AG08395 (cell line): ENCODE data around the gene UBN2.

Source experiments
- DNase-seq: peaks from one replicate; pipeline ENCODE4 v3.0.0; 2012; ENCODE audit warnings: mixed read lengths, low spot score

The UBN2 gene

DNA sequence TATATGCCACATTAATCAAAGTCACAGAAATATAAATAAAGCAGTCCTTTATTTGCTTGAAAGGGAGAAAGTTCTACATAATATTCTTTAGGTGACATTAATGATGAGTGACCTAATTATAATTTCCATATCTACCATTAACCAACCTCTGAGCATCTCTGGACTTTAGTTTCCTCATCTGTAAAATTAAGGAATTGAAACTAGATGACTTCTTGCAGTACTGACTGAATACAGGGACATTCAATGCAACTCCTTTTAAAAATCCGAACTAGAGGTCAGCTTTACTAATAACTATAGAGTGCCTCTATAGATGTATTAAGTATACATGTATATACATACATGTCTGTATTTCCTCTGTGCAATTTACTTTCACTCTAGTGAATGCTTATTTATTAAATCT is 114.0 kb downstream of the UBN2 start:
- no peak for DNase-seq

DNA sequence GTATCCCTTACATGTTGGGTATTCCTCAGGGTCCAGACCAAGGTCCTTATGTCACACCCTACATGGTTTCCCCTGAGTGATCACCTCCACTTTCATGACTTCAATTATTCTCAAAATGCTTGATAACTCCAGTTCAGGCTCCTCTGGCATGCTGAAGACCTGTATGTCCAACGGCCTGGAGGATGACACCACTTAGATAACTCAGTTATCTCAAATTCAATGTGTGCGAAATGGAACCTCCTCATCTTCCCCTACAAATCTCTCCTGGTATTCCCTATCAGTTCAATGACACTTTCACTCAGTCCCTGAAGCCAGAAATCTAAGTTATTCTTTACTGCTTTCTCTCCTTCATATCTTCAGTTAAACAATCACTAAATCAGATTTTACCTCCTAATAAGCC is 120.0 kb downstream of the UBN2 start:
- DNase-seq, result no peak

DNA sequence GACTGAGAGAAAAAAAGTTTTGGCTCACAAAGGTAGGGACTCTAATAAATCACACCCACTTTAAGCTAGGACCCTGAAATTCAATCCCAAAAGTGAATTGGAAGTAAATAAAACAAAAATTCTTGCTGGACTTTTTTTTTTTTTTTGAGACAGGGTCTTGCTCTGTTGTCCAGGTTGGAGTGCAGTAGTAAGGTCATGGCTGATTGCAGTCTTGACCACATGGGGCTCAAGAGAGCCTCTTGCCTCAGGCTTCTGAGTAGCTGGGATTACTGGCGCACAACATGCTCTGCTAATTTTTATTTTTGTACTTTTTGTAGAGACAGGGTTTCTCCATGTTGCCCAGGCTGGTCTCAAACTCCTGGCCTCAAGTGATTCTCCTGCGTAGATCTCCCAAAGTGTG is 123.7 kb downstream of the UBN2 start:
- no peak for DNase-seq

DNA sequence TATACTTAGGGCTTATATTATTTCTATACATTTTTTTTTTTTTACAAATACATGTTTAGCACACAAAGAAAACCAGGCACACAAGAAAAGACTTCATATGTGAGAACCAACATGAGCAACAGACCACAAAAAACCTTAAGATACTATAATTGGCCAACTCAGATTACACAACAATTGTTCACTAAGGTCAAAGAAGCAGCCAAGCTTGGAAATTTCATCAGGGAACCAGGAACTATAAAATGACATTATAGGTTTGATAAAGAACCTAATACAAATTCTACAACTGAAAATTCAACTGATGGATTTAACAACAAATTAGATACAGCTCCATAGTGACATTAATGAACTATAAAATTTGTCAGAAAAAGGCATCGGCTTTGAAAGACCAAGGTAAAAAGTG is 124.3 kb downstream of the UBN2 start:
- no peak for DNase-seq
